ENCODE measurements around the gene GSTA1.

- no peak for TF ChIP-seq POU2F2 (IDR thresholded peaks at IDR 0.05; ENCODE audit: low read depth, low read length)
- TF ChIP-seq POLR2A (IDR thresholded peaks at IDR 0.05; ENCODE audit: low read depth, low read length), result no peak
- TF ChIP-seq POLR2AphosphoS5 (IDR thresholded peaks at IDR 0.05; ENCODE audit: low read depth, low read length), result no peak
Observed at GRCh38 chr6:52801188-52801841, 2.3 kb downstream of the GSTA1 start.
